ENCODE data around the gene RET. TPM values are rescaled to one million over a fixed set of nuclear protein-coding genes. Genes with fewer than 3 reads are reported as not detected.

The RET gene
- total RNA-seq, 1 donor from 2014 or later, result 1.0 TPM

GRCh38 chr10:43053825-43054224, 23.0 kb upstream of the RET start:
- H3K27ac ChIP-seq, result no peak overlapping the region
- H3K27me3 ChIP-seq, result peaks cover under 1% of the 10 kb centered on the region
- no peak for ATAC-seq
- intact Hi-C loops (cut with DNase I), result no loop called here
- no peaks in the 10 kb centered on the region for H3K4me1 ChIP-seq
- no peaks in the 10 kb centered on the region for H3K9me3 ChIP-seq
- H3K36me3 ChIP-seq, result no peaks in the 10 kb centered on the region
- no peak for DNase-seq
- no peak for TF ChIP-seq CTCF (IDR thresholded peaks at IDR 0.05)
- no peak overlapping the region for H3K4me3 ChIP-seq

GRCh38 chr10:43054593-43054992, 22.3 kb upstream of the RET start:
- no peaks in the 10 kb centered on the region for H3K36me3 ChIP-seq
- no peaks in the 10 kb centered on the region for H3K4me1 ChIP-seq
- no peak for TF ChIP-seq CTCF (IDR thresholded peaks at IDR 0.05)
- H3K9me3 ChIP-seq, result no peaks in the 10 kb centered on the region
- H3K4me3 ChIP-seq, result no peak overlapping the region
- H3K27ac ChIP-seq, result no peak overlapping the region
- DNase-seq (peak; percentile 52), ATAC-seq (no peak)
- intact Hi-C loops (cut with DNase I), result no loop called here
- peaks cover 6% of the 10 kb centered on the region for H3K27me3 ChIP-seq

GRCh38 chr10:43055217-43055616, 21.7 kb upstream of the RET start:
- peaks cover 6% of the 10 kb centered on the region for H3K27me3 ChIP-seq
- no peak overlapping the region for H3K4me3 ChIP-seq
- no peak for TF ChIP-seq CTCF (IDR thresholded peaks at IDR 0.05)
- no peaks in the 10 kb centered on the region for H3K4me1 ChIP-seq
- H3K27ac ChIP-seq, result no peak overlapping the region
- ATAC-seq (no peak), DNase-seq (no peak)
- intact Hi-C loops (cut with DNase I), result no loop called here
- no peaks in the 10 kb centered on the region for H3K36me3 ChIP-seq
- H3K9me3 ChIP-seq, result no peaks in the 10 kb centered on the region

- DNase-seq, result peak; percentile 33
- H3K27me3 ChIP-seq, result peaks cover 6% of the 10 kb centered on the region
- H3K27ac ChIP-seq, result no peak overlapping the region
- H3K4me1 ChIP-seq, result no peaks in the 10 kb centered on the region
- no peaks in the 10 kb centered on the region for H3K36me3 ChIP-seq
- no peaks in the 10 kb centered on the region for H3K9me3 ChIP-seq
- TF ChIP-seq CTCF (IDR thresholded peaks at IDR 0.05), result no peak
- H3K4me3 ChIP-seq, result no peak overlapping the region
- no peak for ATAC-seq
- intact Hi-C loops (cut with DNase I), result no loop called here
Observed at GRCh38 chr10:43055991-43056567, 20.8 kb upstream of the RET start.

GRCh38 chr10:43056568-43057011, 20.3 kb upstream of the RET start:
- Histone ChIP-seq H3K27me3 (peaks cover 6% of the 10 kb centered on the region), H3K36me3 (no peaks in the 10 kb centered on the region), H3K27ac (no peak overlapping the region), H3K4me1 (no peaks in the 10 kb centered on the region), H3K4me3 (no peak overlapping the region), H3K9me3 (no peaks in the 10 kb centered on the region)
- peak; percentile 28 for ATAC-seq
- no peak for TF ChIP-seq CTCF (IDR thresholded peaks at IDR 0.05)
- intact Hi-C loops (cut with DNase I), result no loop called here
- DNase-seq, result peak; percentile 48

GRCh38 chr10:43057231-43057711, 19.6 kb upstream of the RET start:
- TF ChIP-seq CTCF (IDR thresholded peaks at IDR 0.05), result no peak
- H3K27me3 ChIP-seq, result peaks cover 6% of the 10 kb centered on the region
- intact Hi-C loops (cut with DNase I), result no loop called here
- no peaks in the 10 kb centered on the region for H3K9me3 ChIP-seq
- no peaks in the 10 kb centered on the region for H3K36me3 ChIP-seq
- H3K4me3 ChIP-seq, result no peak overlapping the region
- H3K27ac ChIP-seq, result no peak overlapping the region
- DNase-seq (peak; percentile 43), ATAC-seq (no peak)
- no peaks in the 10 kb centered on the region for H3K4me1 ChIP-seq

Measured in upper lobe of right lung (tissue), 1 donor.